ENCODE measurements around the gene THSD4. TPM values are rescaled to one million over a fixed set of nuclear protein-coding genes. Genes with fewer than 3 reads are reported as not detected.

THSD4 gene
- total RNA-seq, 2 donors from 2014 or later, result 39.8 to 68.3 TPM

GRCh38 chr15:71341811-71342550, 226.7 kb downstream of the THSD4 start:
- intact Hi-C loops (cut with DNase I), result no loop called here
- no peak for ATAC-seq

GRCh38 chr15:71342658-71343057, 227.4 kb downstream of the THSD4 start:
- no peak for ATAC-seq
- intact Hi-C loops (cut with DNase I), result no loop called here
- no peak for DNase-seq

More at GRCh38 chr15:71341811-71342550, 226.7 kb downstream of the THSD4 start:
- DNase-seq, result no peak

GRCh38 chr15:71344316-71344715, 229.0 kb downstream of the THSD4 start:
- intact Hi-C loops (cut with DNase I), result no loop called here
- ATAC-seq, result no peak
- DNase-seq, result no peak

DNA sequence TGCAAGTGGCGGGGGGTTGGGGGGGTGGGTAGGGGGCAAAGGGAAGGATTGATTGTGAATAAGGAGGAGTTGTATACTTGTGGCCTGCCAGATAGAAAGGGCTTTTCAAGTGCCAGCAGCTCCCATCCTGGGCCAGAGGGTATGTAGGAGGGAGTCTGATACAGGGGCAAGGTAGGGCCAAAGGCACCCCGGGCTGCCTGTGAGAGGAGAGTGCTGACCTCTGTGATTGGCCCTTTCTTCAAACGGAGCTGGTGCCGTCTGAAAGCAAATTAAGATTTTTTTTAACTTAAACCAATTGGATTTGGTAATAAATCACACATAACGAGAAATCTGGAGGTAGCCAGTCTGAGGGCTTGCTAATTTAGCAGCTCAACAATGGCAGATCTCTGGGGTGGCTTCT, 229.9 kb downstream of the THSD4 start:
- DNase-seq, result no peak
- intact Hi-C loops (cut with DNase I), result no loop called here

DNA sequence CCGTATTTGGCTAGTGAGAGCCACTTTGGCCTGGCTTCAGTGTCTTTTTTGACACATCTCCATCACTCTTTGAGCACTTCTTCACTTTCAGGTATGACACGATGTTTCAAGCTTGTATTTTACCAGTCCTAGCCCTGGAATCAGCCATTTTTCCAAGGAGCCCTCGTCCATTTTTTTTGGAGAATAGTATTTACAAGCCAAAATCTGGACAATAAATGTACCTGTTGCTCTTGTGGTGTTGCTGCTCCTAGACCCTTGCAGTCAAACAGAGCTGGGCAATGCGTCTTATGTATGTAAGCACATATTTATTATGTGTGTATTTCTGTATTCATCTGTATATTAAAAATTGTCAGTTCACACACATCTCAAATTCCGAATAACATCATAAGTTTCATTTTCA, 231.2 kb downstream of the THSD4 start:
- intact Hi-C loops (cut with DNase I), result no loop called here

More for the DNA sequence above, 229.9 kb downstream of the THSD4 start:
- no peak for ATAC-seq

DNA sequence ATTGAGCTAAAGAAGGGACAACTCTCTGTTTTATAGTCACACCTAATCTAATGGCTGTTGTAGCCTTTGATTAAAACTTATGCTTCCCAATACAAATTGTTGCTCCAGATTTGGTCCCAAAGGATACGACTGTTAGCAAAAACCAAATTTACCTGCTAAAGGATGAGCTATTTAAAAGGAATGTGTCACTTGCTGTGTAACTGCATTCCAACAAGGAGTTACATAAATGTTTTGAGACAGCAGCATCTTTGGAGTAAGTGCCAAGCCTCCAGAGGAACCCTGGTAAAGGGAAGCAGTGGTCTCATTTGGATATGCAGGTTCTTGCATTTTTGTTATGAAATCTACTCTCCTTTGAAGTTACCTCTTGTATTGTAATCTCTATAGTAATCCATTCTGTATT, 233.3 kb downstream of the THSD4 start:
- no peak for ATAC-seq
- intact Hi-C loops (cut with DNase I), result no loop called here
- DNase-seq, result no peak

More for the DNA sequence above, 231.2 kb downstream of the THSD4 start:
- DNase-seq (no peak), ATAC-seq (no peak)

GRCh38 chr15:71349336-71349735, 234.1 kb downstream of the THSD4 start:
- intact Hi-C loops (cut with DNase I), result no loop called here
- DNase-seq (no peak), ATAC-seq (no peak)

- intact Hi-C loops (cut with DNase I), result loop anchor here in 1 of 2 donors (10.0 kb wide), 1 partner anchor 335 kb away; no protein-coding TSS in a partner anchor
- ATAC-seq (no peak), DNase-seq (no peak)
These were observed 234.7 kb downstream of the THSD4 start for GRCh38 chr15:71349736-71350526.

GRCh38 chr15:71350622-71351378, 235.5 kb downstream of the THSD4 start:
- no peak for ATAC-seq
- intact Hi-C loops (cut with DNase I), result loop anchor here in 1 of 2 donors (10.0 kb wide), 1 partner anchor 336 kb away; no protein-coding TSS in a partner anchor
- DNase-seq, result no peak

- intact Hi-C loops (cut with DNase I), result loop anchor here in 1 of 2 donors (10.0 kb wide), 1 partner anchor 337 kb away; no protein-coding TSS in a partner anchor
- no peak for ATAC-seq
- DNase-seq, result no peak
These were observed 236.9 kb downstream of the THSD4 start for GRCh38 chr15:71352125-71352524.

DNA sequence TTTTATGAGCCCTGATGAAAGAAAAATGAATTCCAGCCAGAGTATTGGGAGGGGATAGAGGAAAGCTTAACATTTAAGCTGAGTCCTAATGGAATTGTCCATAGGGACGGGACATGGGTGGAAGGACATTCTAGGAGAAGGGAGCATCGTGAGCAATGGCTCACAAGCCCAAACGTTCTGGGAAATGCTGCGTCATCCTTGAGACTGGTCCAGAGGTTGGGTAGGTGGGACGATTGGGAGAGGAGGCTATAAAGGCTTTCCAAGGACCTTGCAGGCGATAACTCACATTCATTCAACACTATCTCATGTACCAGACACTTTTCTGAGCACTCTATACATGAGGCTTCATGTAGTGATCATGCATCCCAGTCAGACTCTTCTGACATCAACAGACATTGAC, 237.5 kb downstream of the THSD4 start:
- DNase-seq, result no peak
- no peak for ATAC-seq
- intact Hi-C loops (cut with DNase I), result loop anchor here in 1 of 2 donors (10.0 kb wide), 1 partner anchor 338 kb away; no protein-coding TSS in a partner anchor

GRCh38 chr15:71353171-71353570, 237.9 kb downstream of the THSD4 start:
- ATAC-seq (no peak), DNase-seq (no peak)
- intact Hi-C loops (cut with DNase I), result loop anchor here in 1 of 2 donors (10.0 kb wide), 1 partner anchor 338 kb away; no protein-coding TSS in a partner anchor

GRCh38 chr15:71355268-71355667, 240.0 kb downstream of the THSD4 start:
- no peak for ATAC-seq
- intact Hi-C loops (cut with DNase I), result loop anchor here in 1 of 2 donors (10.0 kb wide), 1 partner anchor 340 kb away; no protein-coding TSS in a partner anchor
- DNase-seq, result no peak

DNA sequence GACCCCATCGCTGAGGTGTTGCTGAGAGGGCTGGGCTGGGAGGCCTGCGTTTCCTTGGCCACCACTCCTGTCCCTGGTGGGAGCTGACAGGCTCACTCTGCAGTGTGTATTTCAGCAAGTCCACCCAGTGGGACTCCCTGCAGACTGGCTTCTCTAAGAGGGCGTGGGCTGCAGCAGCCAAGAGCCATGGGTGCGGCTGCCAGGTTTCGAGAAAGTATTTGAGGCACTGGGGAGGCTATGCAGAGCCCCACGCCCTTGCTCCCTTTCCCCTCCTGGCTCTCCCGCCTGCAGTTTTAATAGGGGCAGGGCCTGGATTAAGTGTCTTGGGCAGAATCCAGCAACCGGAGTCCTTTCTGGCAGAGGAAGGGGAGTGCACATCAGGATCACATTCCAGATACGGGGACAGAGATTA, 242.1 kb downstream of the THSD4 start:
- ATAC-seq (peak; percentile 89 to 92), DNase-seq (peak; percentile 43)
- intact Hi-C loops (cut with DNase I), result loop anchor here in 1 of 2 donors (10.0 kb wide), 1 partner anchor 343 kb away; no protein-coding TSS in a partner anchor

DNA sequence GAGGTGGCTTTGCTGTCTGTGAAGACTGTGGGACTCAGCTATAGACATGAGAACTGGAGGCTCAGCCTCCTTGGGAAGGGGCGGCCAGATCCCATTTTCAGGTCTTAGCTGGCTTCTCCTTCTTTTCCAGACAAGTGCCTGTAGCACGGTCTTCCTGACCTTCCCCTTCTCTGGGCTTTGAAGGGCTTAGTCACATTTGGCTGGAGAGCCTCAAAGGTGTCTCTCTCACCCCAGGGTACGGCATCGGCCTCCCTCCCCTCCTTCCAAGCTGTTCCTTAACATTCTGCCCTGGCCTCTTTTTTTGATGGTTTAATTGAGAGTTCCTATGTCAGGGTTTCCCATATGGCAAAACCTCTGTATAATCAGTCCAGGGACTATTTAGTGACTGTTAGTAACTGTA, 242.7 kb downstream of the THSD4 start:
- intact Hi-C loops (cut with DNase I), result loop anchor here in 1 of 2 donors (10.0 kb wide), 1 partner anchor 343 kb away; no protein-coding TSS in a partner anchor
- DNase-seq (no peak), ATAC-seq (peak in 1 of 2 donors; percentile 51)

DNA sequence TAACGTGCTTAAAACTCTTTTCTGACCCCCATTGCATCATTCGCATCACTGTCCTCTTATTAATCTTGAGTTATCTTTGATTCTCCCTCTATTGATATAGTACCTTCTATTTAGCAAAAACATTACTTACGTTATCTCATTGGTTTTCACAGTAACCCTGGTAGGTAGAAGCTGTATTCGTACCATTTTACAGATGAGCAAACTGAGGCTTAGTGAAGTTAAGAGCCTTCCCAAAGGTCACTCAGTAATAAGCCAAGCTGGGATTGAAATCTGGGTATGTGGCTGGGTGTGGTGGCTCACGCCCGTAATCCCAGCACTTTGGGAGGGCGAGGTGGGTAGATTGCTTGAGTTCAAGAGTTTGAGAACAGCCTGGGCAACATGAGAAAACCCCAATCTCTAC, 244.0 kb downstream of the THSD4 start:
- intact Hi-C loops (cut with DNase I), result loop anchor here in 1 of 2 donors (10.0 kb wide), 1 partner anchor 344 kb away; no protein-coding TSS in a partner anchor
- ATAC-seq, result no peak

GRCh38 chr15:71362556-71362955, 247.3 kb downstream of the THSD4 start:
- intact Hi-C loops (cut with DNase I), result no loop called here
- ATAC-seq (no peak), DNase-seq (no peak)

More for the DNA sequence above, 244.0 kb downstream of the THSD4 start:
- no peak for DNase-seq

- no peak for DNase-seq
- no peak for ATAC-seq
- intact Hi-C loops (cut with DNase I), result no loop called here
These were observed 248.0 kb downstream of the THSD4 start for GRCh38 chr15:71362987-71363968.

Data from left cardiac atrium (tissue), 4 donors.